HepG2 (cell line): ENCODE data around the gene RPL18. TPM values are rescaled to one million over a fixed set of nuclear protein-coding genes. Genes with fewer than 3 reads are reported as not detected.
A peak's percentile ranks its signal among the peaks of the same experiment; 100 is the strongest.

Experiments
- ELF3 ChIP-seq: IDR thresholded peaks from 2 replicates; pipeline ENCODE4 v1.6.1; 2016; ENCODE audit warnings: missing genetic modification reagents, missing compliant biosample characterization
- HNRNPH1 ChIP-seq: fragments of 200-400 bp; formaldehyde crosslinking; optimal IDR thresholded peaks from 2 replicates; pipeline ENCODE3; 2017; ENCODE audit warnings: mild to moderate bottlenecking, low read depth, low read length
- MBD4 ChIP-seq: IDR thresholded peaks from 2 replicates; pipeline ENCODE4 v1.6.1; 2012; ENCODE audit warnings: low read length, inconsistent platforms, borderline replicate concordance
- MXI1 ChIP-seq: IDR thresholded peaks from 3 replicates; pipeline ENCODE4 v1.6.1; 2012; ENCODE audit warnings: low read depth, low read length, inconsistent platforms, borderline replicate concordance
- NR2C2 ChIP-seq: sonication (generic); formaldehyde crosslinking; IDR thresholded peaks from 2 replicates; pipeline ENCODE4 v1.4.0; 2020; ENCODE audit warnings: missing genetic modification reagents, mild to moderate bottlenecking, moderate library complexity, borderline replicate concordance
- PAF1 ChIP-seq: IDR thresholded peaks from 2 replicates; pipeline ENCODE4 v1.6.1; 2016; ENCODE audit warnings: missing genetic modification reagents, missing compliant biosample characterization
- SMC3 ChIP-seq: IDR thresholded peaks from 2 replicates; pipeline ENCODE4 v1.6.1; 2011; ENCODE audit warnings: low read length, improper control_type of control experiment
- SRF ChIP-seq: IDR thresholded peaks from 2 replicates; pipeline ENCODE4 v1.6.1; 2011; ENCODE audit warnings: mild to moderate bottlenecking, low read depth, low read length, moderate library complexity
- ZC3H13 ChIP-seq: sonication (generic); formaldehyde crosslinking; IDR thresholded peaks from 2 replicates; pipeline ENCODE4 v1.8.1; 2023; ENCODE audit warnings: mild to moderate bottlenecking, missing genetic modification reagents, moderate library complexity
- ZMYM2 ChIP-seq: sonication (generic); formaldehyde crosslinking; IDR thresholded peaks from 2 replicates; pipeline ENCODE4 v1.8.0; 2022; ENCODE audit warnings: mild to moderate bottlenecking, missing genetic modification reagents
- ZNF225 ChIP-seq: sonication (generic); formaldehyde crosslinking; IDR thresholded peaks from 2 replicates; pipeline ENCODE4 v1.4.0; 2020; ENCODE audit warnings: mild to moderate bottlenecking, missing genetic modification reagents
- ZNF354B ChIP-seq: sonication (generic); formaldehyde crosslinking; IDR thresholded peaks from 2 replicates; pipeline ENCODE4 v1.8.0; 2022; ENCODE audit warnings: mild to moderate bottlenecking, missing genetic modification reagents
- ZNF570 ChIP-seq: sonication (generic); formaldehyde crosslinking; IDR thresholded peaks from 2 replicates; pipeline ENCODE4 v1.4.0; 2020; ENCODE audit warnings: mild to moderate bottlenecking, missing genetic modification reagents, borderline replicate concordance
- ZNF7 ChIP-seq: IDR thresholded peaks from 2 replicates; pipeline ENCODE4 v1.6.1; 2016; ENCODE audit warnings: missing biosample characterization, missing genetic modification reagents
- ZNF75D ChIP-seq: sonication (generic); formaldehyde crosslinking; IDR thresholded peaks from 2 replicates; pipeline ENCODE4 v1.8.1; 2023; ENCODE audit warnings: missing genetic modification reagents, mild to moderate bottlenecking, borderline replicate concordance
- polyA plus RNA-seq, 8 experiments: library from polyadenylated mRNA; depleted of rRNA in 3 of 8; stranded (reverse) in 7 of 8; unstranded in 1 of 8; fragments of >200 nt; fragmentation: Illumina TruSeq in 4 of 8; extraction: Trizol in 4 of 8; gene quantifications; 2 replicates each; pipeline versions ENCODE4 v1.2.1 to v1.2.3, GENCODE V29; 2011 to 2016; ENCODE audit warnings: low read depth in 4 of 8, missing spikeins in 1 of 8, mixed read lengths in 1 of 8; ENCODE audit not compliant: insufficient read depth in 1 of 8
- total RNA-seq, 5 experiments: library from RNA; depleted of rRNA; stranded (reverse); fragments of >200 nt; fragmentation: Illumina TruSeq; extraction: Trizol; gene quantifications; 2 replicates each; pipeline ENCODE4 v1.2.3, GENCODE V29; 2016; ENCODE audit warnings: low read depth in 1 of 5
- TF ChIP-seq, protein P1 (sequence below): sonication (generic); formaldehyde crosslinking; IDR thresholded peaks from 2 replicates; pipeline ENCODE4 v1.5.1; 2020; ENCODE audit warnings: missing genetic modification reagents, mild to moderate bottlenecking, borderline replicate concordance
- TF ChIP-seq, protein P2 (sequence below): sonication (generic); IDR thresholded peaks from 2 replicates; pipeline ENCODE4 v1.6.1; 2016; ENCODE audit warnings: low read depth, borderline replicate concordance
- TF ChIP-seq, protein P3 (sequence below): sonication (generic); formaldehyde crosslinking; IDR thresholded peaks from 2 replicates; pipeline ENCODE4 v1.5.0; 2020; ENCODE audit warnings: missing genetic modification reagents
- TF ChIP-seq, protein P4 (sequence below): sonication (generic); formaldehyde crosslinking; IDR thresholded peaks from 2 replicates; pipeline ENCODE4 v1.4.0; 2020; ENCODE audit warnings: missing genetic modification reagents; ENCODE audit errors: not compliant biosample characterization
- TF ChIP-seq, protein P5 (sequence below): IDR thresholded peaks from 2 replicates; pipeline ENCODE4 v1.6.1; 2018; ENCODE audit warnings: missing genetic modification reagents
- TF ChIP-seq, protein P6 (sequence below): sonication (generic); formaldehyde crosslinking; IDR thresholded peaks from 2 replicates; pipeline ENCODE4 v1.4.0; 2020; ENCODE audit warnings: missing genetic modification reagents
- TF ChIP-seq, protein P7 (sequence below): sonication (generic); formaldehyde crosslinking; IDR thresholded peaks from 2 replicates; pipeline ENCODE4 v1.4.0; 2020; ENCODE audit warnings: missing genetic modification reagents

RPL18 gene
- total and polyA plus RNA-seq, 2 of the 13 experiments (the other 11 are each of a cell fraction or from before 2014, with no cell fraction given) = 1,485 to 1,639 TPM

DNA sequence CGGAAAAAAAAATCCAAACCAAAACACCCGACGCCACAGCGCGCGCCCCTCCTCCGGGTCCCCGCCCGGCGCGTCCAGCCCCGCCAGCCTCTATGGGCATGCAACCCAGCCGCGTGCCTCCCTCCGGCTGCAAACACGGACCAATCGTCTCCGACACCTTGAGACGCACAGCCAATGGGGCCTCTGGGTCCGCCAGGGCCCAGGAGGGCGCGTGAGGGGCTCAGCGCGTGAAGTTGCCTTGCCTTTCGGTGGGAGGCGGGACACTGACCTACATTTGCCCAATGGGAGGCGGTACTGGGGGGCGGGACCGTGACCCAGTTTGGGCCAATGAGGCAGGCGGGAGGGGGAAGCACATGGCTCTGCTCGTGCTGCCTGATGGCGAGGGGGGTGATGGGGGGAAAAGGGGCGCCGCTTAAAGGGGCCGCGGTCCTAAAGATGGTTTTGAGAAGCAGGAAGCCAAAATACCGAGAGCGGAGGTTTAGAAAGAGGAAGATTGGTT, 18.5 kb upstream of the RPL18 start (continued):
- TF ChIP-seq, protein P1, sequence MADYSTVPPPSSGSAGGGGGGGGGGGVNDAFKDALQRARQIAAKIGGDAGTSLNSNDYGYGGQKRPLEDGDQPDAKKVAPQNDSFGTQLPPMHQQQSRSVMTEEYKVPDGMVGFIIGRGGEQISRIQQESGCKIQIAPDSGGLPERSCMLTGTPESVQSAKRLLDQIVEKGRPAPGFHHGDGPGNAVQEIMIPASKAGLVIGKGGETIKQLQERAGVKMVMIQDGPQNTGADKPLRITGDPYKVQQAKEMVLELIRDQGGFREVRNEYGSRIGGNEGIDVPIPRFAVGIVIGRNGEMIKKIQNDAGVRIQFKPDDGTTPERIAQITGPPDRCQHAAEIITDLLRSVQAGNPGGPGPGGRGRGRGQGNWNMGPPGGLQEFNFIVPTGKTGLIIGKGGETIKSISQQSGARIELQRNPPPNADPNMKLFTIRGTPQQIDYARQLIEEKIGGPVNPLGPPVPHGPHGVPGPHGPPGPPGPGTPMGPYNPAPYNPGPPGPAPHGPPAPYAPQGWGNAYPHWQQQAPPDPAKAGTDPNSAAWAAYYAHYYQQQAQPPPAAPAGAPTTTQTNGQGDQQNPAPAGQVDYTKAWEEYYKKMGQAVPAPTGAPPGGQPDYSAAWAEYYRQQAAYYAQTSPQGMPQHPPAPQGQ (CRISPR knock-in tag) = no peak
- TF ChIP-seq, protein P2, sequence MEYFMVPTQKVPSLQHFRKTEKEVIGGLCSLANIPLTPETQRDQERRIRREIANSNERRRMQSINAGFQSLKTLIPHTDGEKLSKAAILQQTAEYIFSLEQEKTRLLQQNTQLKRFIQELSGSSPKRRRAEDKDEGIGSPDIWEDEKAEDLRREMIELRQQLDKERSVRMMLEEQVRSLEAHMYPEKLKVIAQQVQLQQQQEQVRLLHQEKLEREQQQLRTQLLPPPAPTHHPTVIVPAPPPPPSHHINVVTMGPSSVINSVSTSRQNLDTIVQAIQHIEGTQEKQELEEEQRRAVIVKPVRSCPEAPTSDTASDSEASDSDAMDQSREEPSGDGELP = no peak
- TF ChIP-seq MBD4 = no peak
- TF ChIP-seq PAF1 = no peak
- TF ChIP-seq ZMYM2 = no peak
- TF ChIP-seq SMC3 = no peak
- TF ChIP-seq ZNF7 (CRISPR knock-in tag) = no peak
- peak; percentile 61; the same call in 1 of the 3 replicates for TF ChIP-seq MXI1
- no peak for TF ChIP-seq ZNF75D
- peak; percentile 49 for TF ChIP-seq NR2C2
- TF ChIP-seq ZNF225 = no peak
- TF ChIP-seq, protein P3, sequence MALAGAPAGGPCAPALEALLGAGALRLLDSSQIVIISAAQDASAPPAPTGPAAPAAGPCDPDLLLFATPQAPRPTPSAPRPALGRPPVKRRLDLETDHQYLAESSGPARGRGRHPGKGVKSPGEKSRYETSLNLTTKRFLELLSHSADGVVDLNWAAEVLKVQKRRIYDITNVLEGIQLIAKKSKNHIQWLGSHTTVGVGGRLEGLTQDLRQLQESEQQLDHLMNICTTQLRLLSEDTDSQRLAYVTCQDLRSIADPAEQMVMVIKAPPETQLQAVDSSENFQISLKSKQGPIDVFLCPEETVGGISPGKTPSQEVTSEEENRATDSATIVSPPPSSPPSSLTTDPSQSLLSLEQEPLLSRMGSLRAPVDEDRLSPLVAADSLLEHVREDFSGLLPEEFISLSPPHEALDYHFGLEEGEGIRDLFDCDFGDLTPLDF = no peak; the same call in 1 of the 2 replicates
- TF ChIP-seq ZNF570 (CRISPR knock-in tag) = peak; percentile 80; the same call in 1 of the 2 replicates
- TF ChIP-seq, protein P4, sequence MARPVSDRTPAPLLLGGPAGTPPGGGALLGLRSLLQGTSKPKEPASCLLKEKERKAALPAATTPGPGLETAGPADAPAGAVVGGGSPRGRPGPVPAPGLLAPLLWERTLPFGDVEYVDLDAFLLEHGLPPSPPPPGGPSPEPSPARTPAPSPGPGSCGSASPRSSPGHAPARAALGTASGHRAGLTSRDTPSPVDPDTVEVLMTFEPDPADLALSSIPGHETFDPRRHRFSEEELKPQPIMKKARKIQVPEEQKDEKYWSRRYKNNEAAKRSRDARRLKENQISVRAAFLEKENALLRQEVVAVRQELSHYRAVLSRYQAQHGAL (CRISPR knock-in tag) = no peak
- peak; percentile 89; the same call in 1 of the 2 replicates for TF ChIP-seq ZNF354B (CRISPR knock-in tag)
- no peak; the same call in 1 of the 2 replicates for TF ChIP-seq ELF3
- TF ChIP-seq ZC3H13 (CRISPR knock-in tag) = peak; percentile 82
- TF ChIP-seq, protein P5, sequence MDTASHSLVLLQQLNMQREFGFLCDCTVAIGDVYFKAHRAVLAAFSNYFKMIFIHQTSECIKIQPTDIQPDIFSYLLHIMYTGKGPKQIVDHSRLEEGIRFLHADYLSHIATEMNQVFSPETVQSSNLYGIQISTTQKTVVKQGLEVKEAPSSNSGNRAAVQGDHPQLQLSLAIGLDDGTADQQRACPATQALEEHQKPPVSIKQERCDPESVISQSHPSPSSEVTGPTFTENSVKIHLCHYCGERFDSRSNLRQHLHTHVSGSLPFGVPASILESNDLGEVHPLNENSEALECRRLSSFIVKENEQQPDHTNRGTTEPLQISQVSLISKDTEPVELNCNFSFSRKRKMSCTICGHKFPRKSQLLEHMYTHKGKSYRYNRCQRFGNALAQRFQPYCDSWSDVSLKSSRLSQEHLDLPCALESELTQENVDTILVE (CRISPR knock-in tag) = 0 out of 2 replicates have a peak, but pooled peaks have one; percentile 46
- no peak for TF ChIP-seq HNRNPH1
- TF ChIP-seq SRF = no peak
- TF ChIP-seq, protein P6, sequence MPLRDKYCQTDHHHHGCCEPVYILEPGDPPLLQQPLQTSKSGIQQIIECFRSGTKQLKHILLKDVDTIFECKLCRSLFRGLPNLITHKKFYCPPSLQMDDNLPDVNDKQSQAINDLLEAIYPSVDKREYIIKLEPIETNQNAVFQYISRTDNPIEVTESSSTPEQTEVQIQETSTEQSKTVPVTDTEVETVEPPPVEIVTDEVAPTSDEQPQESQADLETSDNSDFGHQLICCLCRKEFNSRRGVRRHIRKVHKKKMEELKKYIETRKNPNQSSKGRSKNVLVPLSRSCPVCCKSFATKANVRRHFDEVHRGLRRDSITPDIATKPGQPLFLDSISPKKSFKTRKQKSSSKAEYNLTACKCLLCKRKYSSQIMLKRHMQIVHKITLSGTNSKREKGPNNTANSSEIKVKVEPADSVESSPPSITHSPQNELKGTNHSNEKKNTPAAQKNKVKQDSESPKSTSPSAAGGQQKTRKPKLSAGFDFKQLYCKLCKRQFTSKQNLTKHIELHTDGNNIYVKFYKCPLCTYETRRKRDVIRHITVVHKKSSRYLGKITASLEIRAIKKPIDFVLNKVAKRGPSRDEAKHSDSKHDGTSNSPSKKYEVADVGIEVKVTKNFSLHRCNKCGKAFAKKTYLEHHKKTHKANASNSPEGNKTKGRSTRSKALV (CRISPR knock-in tag) = no peak
- TF ChIP-seq, protein P7, sequence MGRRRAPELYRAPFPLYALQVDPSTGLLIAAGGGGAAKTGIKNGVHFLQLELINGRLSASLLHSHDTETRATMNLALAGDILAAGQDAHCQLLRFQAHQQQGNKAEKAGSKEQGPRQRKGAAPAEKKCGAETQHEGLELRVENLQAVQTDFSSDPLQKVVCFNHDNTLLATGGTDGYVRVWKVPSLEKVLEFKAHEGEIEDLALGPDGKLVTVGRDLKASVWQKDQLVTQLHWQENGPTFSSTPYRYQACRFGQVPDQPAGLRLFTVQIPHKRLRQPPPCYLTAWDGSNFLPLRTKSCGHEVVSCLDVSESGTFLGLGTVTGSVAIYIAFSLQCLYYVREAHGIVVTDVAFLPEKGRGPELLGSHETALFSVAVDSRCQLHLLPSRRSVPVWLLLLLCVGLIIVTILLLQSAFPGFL = no peak
